IMR-90 (cell line): Measurements from ENCODE around the gene ARHGEF3. TPM values are rescaled to one million over a fixed set of nuclear protein-coding genes. Genes with fewer than 3 reads are reported as not detected.

Source experiments
- ATAC-seq: fragments of 200-7000 bp; cut with Tn5 transposase; 2 replicates; pipeline ENCODE4 v1.9.1; 2020; ENCODE audit warnings: low read depth, mild to moderate bottlenecking, moderate library complexity
- BruUV-seq: library from RNA; stranded (reverse); fragments of 400-500 nt; replicated peaks from 2 replicates; lab custom pipeline; 2021; lab: Mats Ljungman, UMichigan
- CTCF ChIA-PET: fragments of 300-600 bp; formaldehyde crosslinking; extraction: SDS; loops from one replicate; lab custom pipeline; 2021; ENCODE audit warnings: antibody characterized with exemption; lab: Yijun Ruan, JAX
- POLR2A ChIA-PET: fragments of 300-600 bp; sonication (Branson Sonifier 250); formaldehyde crosslinking; loops from one replicate; lab custom pipeline; 2022; ENCODE audit warnings: antibody characterized with exemption; ENCODE audit not compliant: unreplicated experiment; lab: Charles Lee
- DNase-seq: peaks from one replicate; pipeline ENCODE4 v3.0.0; 2013
- H2AFZ ChIP-seq: replicated peaks from 2 replicates; pipeline ENCODE3; 2013; ENCODE audit warnings: low read length, mild to moderate bottlenecking; ENCODE audit not compliant: poor library complexity
- H2AK5ac ChIP-seq: 2 replicates; pipeline ENCODE4 v1.6.1; 2013; ENCODE audit warnings: low read depth, low read length, inconsistent platforms
- H2AK9ac ChIP-seq: replicated peaks from 2 replicates; pipeline ENCODE3; 2013; ENCODE audit warnings: mild to moderate bottlenecking, low read depth, low read length, moderate library complexity; ENCODE audit not compliant: poor library complexity
- H2BK120ac ChIP-seq: 2 replicates; pipeline ENCODE4 v1.6.1; 2013; ENCODE audit warnings: low read depth, low read length, inconsistent platforms
- H2BK15ac ChIP-seq: 3 replicates; pipeline ENCODE4 v1.6.1; 2013; ENCODE audit warnings: low read depth, low read length, inconsistent platforms
- H2BK20ac ChIP-seq: 2 replicates; pipeline ENCODE4 v1.6.1; 2013; ENCODE audit warnings: low read depth, mild to moderate bottlenecking, inconsistent platforms, low read length, moderate library complexity
- H2BK5ac ChIP-seq: 2 replicates; pipeline ENCODE4 v1.6.1; 2013; ENCODE audit warnings: mild to moderate bottlenecking, low read depth, low read length, inconsistent platforms; ENCODE audit not compliant: poor library complexity, severe bottlenecking
- H3K14ac ChIP-seq: replicated peaks from 2 replicates; pipeline ENCODE4 v1.6.1; 2013; ENCODE audit warnings: low read depth, low read length, inconsistent platforms
- H3K18ac ChIP-seq: 2 replicates; pipeline ENCODE4 v1.6.1; 2013; ENCODE audit warnings: low read depth, low read length, control low read depth
- H3K23ac ChIP-seq: 2 replicates; pipeline ENCODE4 v1.6.1; 2013; ENCODE audit warnings: low read depth, low read length, inconsistent platforms
- H3K27ac ChIP-seq: 2 replicates; pipeline ENCODE4 v1.5.1; 2013; ENCODE audit warnings: mild to moderate bottlenecking, control low read depth, low read length; ENCODE audit not compliant: insufficient read depth
- H3K27me3 ChIP-seq: 2 replicates; pipeline ENCODE4 v1.6.1; 2013; ENCODE audit warnings: low read length; ENCODE audit not compliant: control insufficient read depth, insufficient read depth
- H3K36me3 ChIP-seq: 2 replicates; pipeline ENCODE4 v1.6.1; 2013; ENCODE audit warnings: low read length, mixed read lengths; ENCODE audit not compliant: control insufficient read depth, insufficient read depth
- H3K4ac ChIP-seq: 2 replicates; pipeline ENCODE4 v1.6.1; 2013; ENCODE audit warnings: low read depth, low read length, inconsistent platforms
- H3K4me1 ChIP-seq: 2 replicates; pipeline ENCODE4 v1.6.1; 2013; ENCODE audit warnings: low read length, mixed read lengths; ENCODE audit not compliant: control insufficient read depth, insufficient read depth
- H3K4me2 ChIP-seq: 2 replicates; pipeline ENCODE4 v1.6.1; 2013; ENCODE audit warnings: low read depth, mild to moderate bottlenecking, control low read depth, low read length, moderate library complexity
- H3K4me3 ChIP-seq: 2 replicates; pipeline ENCODE4 v1.5.1; 2013; ENCODE audit warnings: low read depth, mild to moderate bottlenecking, control low read depth, low read length, moderate library complexity; ENCODE audit not compliant: insufficient read depth
- H3K56ac ChIP-seq: 2 replicates; pipeline ENCODE4 v1.6.1; 2013; ENCODE audit warnings: low read length, inconsistent platforms; ENCODE audit not compliant: insufficient read depth; ENCODE audit errors: extremely low read depth
- H3K79me1 ChIP-seq, 2 experiments: 2 replicates each; pipeline ENCODE4 v1.6.1; 2013; ENCODE audit warnings: low read length in 2 of 2, inconsistent platforms in 1 of 2, low read depth in 1 of 2
- H3K9ac ChIP-seq: 2 replicates; pipeline ENCODE4 v1.6.1; 2013; ENCODE audit warnings: low read depth, low read length, control low read depth
- H3K9me1 ChIP-seq: 2 replicates; pipeline ENCODE4 v1.6.1; 2013; ENCODE audit warnings: low read length, inconsistent platforms; ENCODE audit not compliant: insufficient read depth
- H3K9me3 ChIP-seq: 2 replicates; pipeline ENCODE4 v1.6.1; 2013; ENCODE audit warnings: low read length; ENCODE audit not compliant: control insufficient read depth, insufficient read depth
- H4K20me1 ChIP-seq: 2 replicates; pipeline ENCODE4 v1.6.1; 2013; ENCODE audit warnings: low read length, inconsistent platforms; ENCODE audit not compliant: insufficient read depth
- H4K5ac ChIP-seq: 2 replicates; pipeline ENCODE4 v1.6.1; 2013; ENCODE audit warnings: mild to moderate bottlenecking, low read depth, low read length, control low read depth
- H4K8ac ChIP-seq, 2 experiments: 2 replicates each; pipeline ENCODE4 v1.6.1; 2013; ENCODE audit warnings: low read depth in 2 of 2, low read length in 2 of 2, control low read depth in 1 of 2, inconsistent platforms in 1 of 2
- H4K91ac ChIP-seq: 2 replicates; pipeline ENCODE4 v1.6.1; 2013; ENCODE audit warnings: low read depth, low read length, inconsistent platforms; ENCODE audit not compliant: insufficient read depth
- ELK1 ChIP-seq: fragments of 150-350 bp; IDR thresholded peaks from 2 replicates; pipeline ENCODE4 v1.6.1; 2016; ENCODE audit warnings: low read depth, mild to moderate bottlenecking, low read length, moderate library complexity, borderline replicate concordance
- SMC3 ChIP-seq: fragments of 150-350 bp; IDR thresholded peaks from 2 replicates; pipeline ENCODE4 v1.6.1; 2016; ENCODE audit warnings: low read depth, mild to moderate bottlenecking, antibody characterized with exemption, low read length, moderate library complexity
- WGBS, 2 experiments: methylation state at CpG; one replicate each; pipeline versions ENCODE4 v1.1.5 to v1.1.7; 2013; ENCODE audit warnings: missing lambda C conversion rate in 2 of 2; ENCODE audit not compliant: insufficient read length in 1 of 2; ENCODE audit errors: extremely low coverage in 2 of 2; 5-methylcytosine and 5-hydroxymethylcytosine counted together
- dilution Hi-C: fragments of 300-500 bp; cut with HindIII; formaldehyde crosslinking; loops from one replicate; pipeline ENCODE4 v1.14.3; 2018; ENCODE audit warnings: low sequenced_read_pairs; ENCODE audit not compliant: unreplicated experiment
- in situ Hi-C: fragments of 300-500 bp; cut with MboI; formaldehyde crosslinking; loops from 3 replicates; pipeline ENCODE4 v1.14.3; 2019; ENCODE audit warnings: low sequenced_read_pairs, inconsistent platforms, mixed read lengths
- intact Hi-C: fragments of 100-400 bp; cut with micrococcal nuclease; formaldehyde crosslinking; loops from 2 replicates; pipeline ENCODE4 v1.10.0; 2022
- polyA plus RNA-seq, 3 experiments: library from polyadenylated mRNA; depleted of rRNA; stranded (reverse); fragments of >200 nt; gene quantifications; 2 replicates each; pipeline ENCODE4 v1.2.3, GENCODE V29; 2012; ENCODE audit warnings: low replicate concordance in 1 of 3
- total RNA-seq: library from RNA; depleted of rRNA; stranded (reverse); fragments of >200 nt; gene quantifications from 2 replicates; pipeline ENCODE4 v1.2.3, GENCODE V29; 2012

The ARHGEF3 gene
- total and polyA plus RNA-seq, 2 of the 4 experiments (the other 2 are of a cell fraction), result 2.1 to 2.3 TPM

- WGBS, 2 experiments, result no CpG with 5 or more reads among the region's 1 CpG
- Histone ChIP-seq H4K91ac (no peak overlapping the region), H2BK120ac (no peak overlapping the region), H3K27ac (no peak overlapping the region), H3K79me1 (no peaks in the 10 kb centered on the region), H3K4me1 (no peaks in the 10 kb centered on the region), H2BK5ac (no peak overlapping the region), H3K18ac (no peak overlapping the region), H3K56ac (no peak overlapping the region), H2BK20ac (no peak overlapping the region), H2AK9ac (no peak overlapping the region), H2AK5ac (no peak overlapping the region), H3K27me3 (peaks cover 18% of the 10 kb centered on the region), H2BK15ac (no peak overlapping the region), H3K14ac (no peak overlapping the region), H3K4me3 (no peak overlapping the region), H4K20me1 (no peaks in the 10 kb centered on the region), H3K9me3 (no peaks in the 10 kb centered on the region), H3K4ac (no peak overlapping the region), H3K4me2 (no peak overlapping the region), H3K36me3 (no peaks in the 10 kb centered on the region), H3K9me1 (no peaks in the 10 kb centered on the region), H2AFZ (no peak overlapping the region), H3K9ac (no peak overlapping the region), H4K5ac (no peak overlapping the region), H3K23ac (no peak overlapping the region), H4K8ac (no peak overlapping the region)
- BruUV-seq, result no TSS peak
- ATAC-seq, result no peak
- ChIA-PET CTCF (interaction anchor here (0.7 kb wide), 1 partner anchor 8 kb away, joined by 4 read pairs; no protein-coding TSS in a partner anchor), POLR2A (no interaction called here)
- dilution Hi-C loops (no loop called here), intact Hi-C loops (no loop called here), in situ Hi-C loops (no loop called here)
- TF ChIP-seq SMC3 (no peak), ELK1 (no peak)
- no peak for DNase-seq
These were observed 13.8 kb upstream of the ARHGEF3 start for GRCh38 chr3:56815589-56815988.
